HepG2 (cell line): ENCODE results near the gene PRPF18. TPM values are rescaled to one million over a fixed set of nuclear protein-coding genes. Genes with fewer than 3 reads are reported as not detected.
A peak's percentile ranks its signal among the peaks of the same experiment; 100 is the strongest.

Experiments used
- ATAC-seq: fragments of 200-7000 bp; cut with Tn5 transposase; 3 replicates; pipeline ENCODE4 v1.9.1; 2020; ENCODE audit warnings: mild to moderate bottlenecking, moderate library complexity
- BruUV-seq: library from RNA; stranded (reverse); fragments of 400-500 nt; replicated peaks from 2 replicates; lab custom pipeline; 2021; lab: Mats Ljungman, UMichigan
- CTCF ChIA-PET: fragments of 300-600 bp; formaldehyde crosslinking; extraction: SDS; loops from one replicate; lab custom pipeline; 2021; ENCODE audit warnings: low total read pairs, inconsistent platforms, low intra/inter-chr PET ratio; lab: Yijun Ruan, JAX
- POLR2A ChIA-PET: fragments of 350-600 bp; sonication (Branson Sonifier 250); formaldehyde crosslinking; loops from one replicate; lab custom pipeline; 2020; ENCODE audit warnings: antibody characterized with exemption, inconsistent platforms; lab: Yijun Ruan, JAX
- DNase-seq: peaks from one replicate; pipeline ENCODE4 v3.0.0-alpha.2; 2015; ENCODE audit warnings: low spot score
- FAIRE-seq: peaks from 3 replicates; lab custom pipeline; 2011; peaks lifted over from hg19 to GRCh38; lab: Jason Lieb, UNC
- H2AFZ ChIP-seq: one replicate; pipeline ENCODE4 v1.6.1; 2011; ENCODE audit warnings: low read length, inconsistent platforms
- H3K27ac ChIP-seq: fragments of 300-600 bp; 3 replicates; pipeline ENCODE4 v1.8.0; 2011; ENCODE audit warnings: mixed run types, mild to moderate bottlenecking, mixed read lengths, low read length, inconsistent platforms; ENCODE audit not compliant: insufficient read depth; ENCODE audit errors: extremely low read length
- H3K27me3 ChIP-seq, 2 experiments: fragments of 200-600 bp in 1 of 2; 2 replicates in 1 of 2; 3 replicates in 1 of 2; pipeline versions ENCODE4 v1.6.0 to v1.8.0; 2011; ENCODE audit warnings: low read length in 2 of 2, mild to moderate bottlenecking in 2 of 2, moderate library complexity in 2 of 2, inconsistent platforms in 1 of 2; ENCODE audit not compliant: insufficient read depth in 2 of 2, control insufficient read depth in 1 of 2
- H3K36me3 ChIP-seq, 2 experiments: fragments of 200-600 bp in 1 of 2; replicated peaks in 1 of 2; 2 replicates in 1 of 2; 3 replicates in 1 of 2; pipeline versions ENCODE4 v1.5.1 to v1.8.0; 2011; ENCODE audit warnings: low read length in 2 of 2, inconsistent platforms in 1 of 2; ENCODE audit not compliant: insufficient read depth in 2 of 2, control insufficient read depth in 1 of 2
- H3K4me1 ChIP-seq: 2 replicates; pipeline ENCODE4 v1.5.1; 2012; ENCODE audit warnings: low read length, inconsistent platforms; ENCODE audit not compliant: insufficient read depth
- H3K4me2 ChIP-seq: 2 replicates; pipeline ENCODE4 v1.6.0; 2011; ENCODE audit warnings: low read depth, low read length, inconsistent platforms
- H3K4me3 ChIP-seq, 3 experiments: fragments of 200-600 bp in 1 of 3; sonication (generic), shearing (Covaris generic) in 1 of 3; replicated peaks in 1 of 3; 2 replicates each; pipeline ENCODE4 v1.5.1; 2011 to 2016; ENCODE audit warnings: low read length in 3 of 3, inconsistent platforms in 2 of 3, low read depth in 2 of 3, mild to moderate bottlenecking in 2 of 3, control low read depth in 1 of 3, mixed read lengths in 1 of 3; ENCODE audit not compliant: insufficient read depth in 1 of 3
- H3K79me2 ChIP-seq: one replicate; pipeline ENCODE4 v1.6.1; 2011; ENCODE audit warnings: low read length, inconsistent platforms; ENCODE audit not compliant: insufficient read depth
- H3K9ac ChIP-seq: 2 replicates; pipeline ENCODE4 v1.6.0; 2011; ENCODE audit warnings: mild to moderate bottlenecking, low read depth, low read length, inconsistent platforms; ENCODE audit not compliant: insufficient read depth
- H3K9me3 ChIP-seq: 2 replicates; pipeline ENCODE4 v1.5.1; 2012; ENCODE audit warnings: mild to moderate bottlenecking, low read length
- H4K20me1 ChIP-seq: 2 replicates; pipeline ENCODE4 v1.6.0; 2011; ENCODE audit warnings: inconsistent platforms, mild to moderate bottlenecking, low read length, moderate library complexity; ENCODE audit not compliant: insufficient read depth
- CTCF ChIP-seq: sonication (generic); formaldehyde crosslinking; IDR thresholded peaks from 2 replicates; pipeline ENCODE4 v1.5.0; 2020; ENCODE audit warnings: mild to moderate bottlenecking, missing genetic modification reagents, moderate library complexity
- FOSL2 ChIP-seq: sonication (generic); formaldehyde crosslinking; IDR thresholded peaks from 2 replicates; pipeline ENCODE4 v1.4.0; 2020; ENCODE audit warnings: missing genetic modification reagents
- MAFK ChIP-seq, 2 experiments: IDR thresholded peaks in 1 of 2; conservative IDR thresholded peaks in 1 of 2; 2 replicates each; pipeline ENCODE4 v1.6.1; 2011; ENCODE audit warnings: improper control_type of control experiment in 2 of 2, low read length in 2 of 2
- MLLT10 ChIP-seq: sonication (generic); formaldehyde crosslinking; IDR thresholded peaks from 2 replicates; pipeline ENCODE4 v1.4.0; 2020; ENCODE audit warnings: missing genetic modification reagents
- NCOA1 ChIP-seq: sonication (generic); formaldehyde crosslinking; IDR thresholded peaks from 2 replicates; pipeline ENCODE4 v1.9.0; 2021; ENCODE audit warnings: missing genetic modification reagents
- POGZ ChIP-seq: sonication (generic); formaldehyde crosslinking; IDR thresholded peaks from 2 replicates; pipeline ENCODE4 v1.4.0; 2020; ENCODE audit warnings: mild to moderate bottlenecking, missing genetic modification reagents
- TARDBP ChIP-seq: sonication (generic); formaldehyde crosslinking; IDR thresholded peaks from 2 replicates; pipeline ENCODE4 v1.8.0; 2022; ENCODE audit warnings: mild to moderate bottlenecking, missing genetic modification reagents
- ZNF367 ChIP-seq: sonication (generic); formaldehyde crosslinking; IDR thresholded peaks from 2 replicates; pipeline ENCODE4 v1.4.0; 2020; ENCODE audit warnings: missing genetic modification reagents, borderline replicate concordance
- ZNF563 ChIP-seq: sonication (generic); formaldehyde crosslinking; IDR thresholded peaks from 2 replicates; pipeline ENCODE4 v1.8.0; 2022; ENCODE audit warnings: mild to moderate bottlenecking, moderate library complexity, missing genetic modification reagents
- ZNF709 ChIP-seq: sonication (generic); formaldehyde crosslinking; IDR thresholded peaks from 2 replicates; pipeline ENCODE4 v1.5.0; 2020; ENCODE audit warnings: mild to moderate bottlenecking, missing genetic modification reagents
- WGBS: methylation state at CpG from one replicate; pipeline ENCODE4 v1.1.6; 2017; ENCODE audit warnings: low lambda C conversion rate; 5-methylcytosine and 5-hydroxymethylcytosine counted together
- in situ Hi-C: cut with HindIII; loops from 2 replicates; pipeline ENCODE4 v1.10.0; 2017; ENCODE audit warnings: low pct_unique_long_range_greater_than_20kb; ENCODE audit not compliant: extremely low pct_ligation_motif_present
- intact Hi-C: fragments of 100-400 bp; cut with micrococcal nuclease; formaldehyde crosslinking; loops from one replicate; pipeline ENCODE4 v1.10.0; 2022; ENCODE audit not compliant: unreplicated experiment
- polyA plus RNA-seq, 8 experiments: library from polyadenylated mRNA; depleted of rRNA in 3 of 8; stranded (reverse) in 7 of 8; unstranded in 1 of 8; fragments of >200 nt; fragmentation: Illumina TruSeq in 4 of 8; extraction: Trizol in 4 of 8; gene quantifications; 2 replicates each; pipeline versions ENCODE4 v1.2.1 to v1.2.3, GENCODE V29; 2011 to 2016; ENCODE audit warnings: low read depth in 4 of 8, missing spikeins in 1 of 8, mixed read lengths in 1 of 8; ENCODE audit not compliant: insufficient read depth in 1 of 8
- total RNA-seq, 5 experiments: library from RNA; depleted of rRNA; stranded (reverse); fragments of >200 nt; fragmentation: Illumina TruSeq; extraction: Trizol; gene quantifications; 2 replicates each; pipeline ENCODE4 v1.2.3, GENCODE V29; 2016; ENCODE audit warnings: low read depth in 1 of 5
- TF ChIP-seq, protein P1 (sequence below): sonication (generic); formaldehyde crosslinking; IDR thresholded peaks from 2 replicates; pipeline ENCODE4 v1.5.1; 2020; ENCODE audit warnings: mild to moderate bottlenecking, moderate library complexity, missing genetic modification reagents
- TF ChIP-seq, protein P2 (sequence below): sonication (generic); formaldehyde crosslinking; conservative IDR thresholded peaks from 2 replicates; pipeline ENCODE4 v1.8.0; 2022; ENCODE audit warnings: mild to moderate bottlenecking, moderate library complexity, missing genetic modification reagents

The PRPF18 gene
- total and polyA plus RNA-seq, 2 of the 13 experiments (the other 11 are each of a cell fraction or from before 2014, with no cell fraction given), result 6.1 to 17.2 TPM

DNA sequence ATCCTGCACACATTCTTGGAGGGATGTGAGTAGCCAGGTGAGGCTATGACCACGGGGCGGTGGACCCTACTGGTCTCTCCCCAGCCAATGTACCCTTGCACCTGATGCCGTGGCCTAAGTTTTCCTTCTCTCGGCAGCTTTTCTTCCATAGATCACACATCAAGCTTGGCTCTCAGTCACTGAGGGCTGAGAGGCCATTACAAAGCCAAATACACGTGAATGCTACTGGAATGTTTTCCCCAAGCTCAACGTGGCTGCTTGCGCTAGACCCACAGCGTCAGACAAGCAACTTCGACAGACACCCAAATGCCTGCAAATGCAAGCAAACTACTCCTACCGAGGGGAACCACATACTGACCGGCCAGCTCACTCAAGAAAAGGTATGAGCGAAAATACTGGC is 83.1 kb downstream of the PRPF18 start:
- no peaks in the 10 kb centered on the region for H3K36me3 ChIP-seq
- no peak for FAIRE-seq
- TF ChIP-seq FOSL2 (CRISPR knock-in tag) (no peak), ZNF367 (no peak), MAFK (conservative IDR thresholded peaks at IDR 0.05 in 1 of 2, IDR thresholded peaks at IDR 0.05 in 1 of 2; ENCODE audit: low read length in 2 of 2) (0 out of 4 replicates have a peak, but pooled peaks of 1 of the 2 experiments have one; percentile 19), ZNF563 (CRISPR knock-in tag) (no peak), ZNF709 (CRISPR knock-in tag) (no peak)
- ATAC-seq, result no peak; the same call in 2 of the 3 replicates
- intact Hi-C loops, result no loop called here
- H3K9me3 ChIP-seq, result no peaks in the 10 kb centered on the region
- H3K79me2 ChIP-seq, result no peaks in the 10 kb centered on the region
- no peak for DNase-seq
- no peaks in the 10 kb centered on the region for H4K20me1 ChIP-seq
- H3K9ac ChIP-seq, result no peak overlapping the region
- H2AFZ ChIP-seq, result no peak overlapping the region
- H3K27ac ChIP-seq, result no peak overlapping the region
- ChIA-PET POLR2A (no interaction called here), CTCF (no interaction called here)
- H3K4me2 ChIP-seq, result no peak overlapping the region
- H3K4me3 ChIP-seq, result no peak overlapping the region
- no TSS peak for BruUV-seq
- WGBS, result 91% methylated on average over 10 of the region's 12 CpGs
- in situ Hi-C loops, result no loop called here
- no peaks in the 10 kb centered on the region for H3K27me3 ChIP-seq
- peaks cover 23% of the 10 kb centered on the region for H3K4me1 ChIP-seq

- Histone ChIP-seq H4K20me1 (no peaks in the 10 kb centered on the region), H3K27ac (no peak overlapping the region), H3K36me3 (no peaks in the 10 kb centered on the region), H3K9me3 (no peaks in the 10 kb centered on the region), H3K79me2 (no peaks in the 10 kb centered on the region), H3K9ac (no peak overlapping the region), H3K4me2 (no peak overlapping the region), H2AFZ (no peak overlapping the region), H3K27me3 (no peaks in the 10 kb centered on the region), H3K4me3 (no peak overlapping the region), H3K4me1 (peaks cover 23% of the 10 kb centered on the region)
- in situ Hi-C loops (no loop called here), intact Hi-C loops (no loop called here)
- DNase-seq, result no peak
- no TSS peak for BruUV-seq
- POLR2A ChIA-PET, result no interaction called here
- ATAC-seq, result no peak
- FAIRE-seq, result no peak
- 97% methylated on average over 10 of the region's 10 CpGs for WGBS
- TF ChIP-seq MLLT10 (CRISPR knock-in tag) (no peak), CTCF (CRISPR knock-in tag) (no peak), NCOA1 (no peak), POGZ (CRISPR knock-in tag) (no peak), TARDBP (CRISPR knock-in tag) (no peak)
- TF ChIP-seq, protein P1, sequence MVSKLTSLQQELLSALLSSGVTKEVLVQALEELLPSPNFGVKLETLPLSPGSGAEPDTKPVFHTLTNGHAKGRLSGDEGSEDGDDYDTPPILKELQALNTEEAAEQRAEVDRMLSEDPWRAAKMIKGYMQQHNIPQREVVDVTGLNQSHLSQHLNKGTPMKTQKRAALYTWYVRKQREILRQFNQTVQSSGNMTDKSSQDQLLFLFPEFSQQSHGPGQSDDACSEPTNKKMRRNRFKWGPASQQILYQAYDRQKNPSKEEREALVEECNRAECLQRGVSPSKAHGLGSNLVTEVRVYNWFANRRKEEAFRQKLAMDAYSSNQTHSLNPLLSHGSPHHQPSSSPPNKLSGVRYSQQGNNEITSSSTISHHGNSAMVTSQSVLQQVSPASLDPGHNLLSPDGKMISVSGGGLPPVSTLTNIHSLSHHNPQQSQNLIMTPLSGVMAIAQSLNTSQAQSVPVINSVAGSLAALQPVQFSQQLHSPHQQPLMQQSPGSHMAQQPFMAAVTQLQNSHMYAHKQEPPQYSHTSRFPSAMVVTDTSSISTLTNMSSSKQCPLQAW (CRISPR knock-in tag), result no peak
- TF ChIP-seq, protein P2, sequence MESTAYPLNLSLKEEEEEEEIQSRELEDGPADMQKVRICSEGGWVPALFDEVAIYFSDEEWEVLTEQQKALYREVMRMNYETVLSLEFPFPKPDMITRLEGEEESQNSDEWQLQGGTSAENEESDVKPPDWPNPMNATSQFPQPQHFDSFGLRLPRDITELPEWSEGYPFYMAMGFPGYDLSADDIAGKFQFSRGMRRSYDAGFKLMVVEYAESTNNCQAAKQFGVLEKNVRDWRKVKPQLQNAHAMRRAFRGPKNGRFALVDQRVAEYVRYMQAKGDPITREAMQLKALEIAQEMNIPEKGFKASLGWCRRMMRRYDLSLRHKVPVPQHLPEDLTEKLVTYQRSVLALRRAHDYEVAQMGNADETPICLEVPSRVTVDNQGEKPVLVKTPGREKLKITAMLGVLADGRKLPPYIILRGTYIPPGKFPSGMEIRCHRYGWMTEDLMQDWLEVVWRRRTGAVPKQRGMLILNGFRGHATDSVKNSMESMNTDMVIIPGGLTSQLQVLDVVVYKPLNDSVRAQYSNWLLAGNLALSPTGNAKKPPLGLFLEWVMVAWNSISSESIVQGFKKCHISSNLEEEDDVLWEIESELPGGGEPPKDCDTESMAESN (CRISPR knock-in tag), result no peak
- CTCF ChIA-PET, result no interaction called here
Measured at GRCh38 chr10:13670311-13670710, 83.5 kb downstream of the PRPF18 start.
